Peyer's patch (tissue), 4 donors: ENCODE results near the gene CLTA.

ENCODE experiments used
- POLR2A ChIP-seq, 2 donors: fragments of 450-650 bp; IDR thresholded peaks; one replicate each; pipeline ENCODE4 v1.5.1; 2017; ENCODE audit warnings: antibody characterized with exemption in 2 of 2, mild to moderate bottlenecking in 2 of 2, moderate library complexity in 2 of 2
- TF ChIP-seq, protein P1 (sequence below), 6 experiments: fragments of 450-650 bp in 4 of 6; fragments of 200-600 bp in 2 of 6; sonication (generic) in 1 of 6; IDR thresholded peaks; one replicate each; pipeline ENCODE4 v1.5.1; 2017 to 2019; ENCODE audit warnings: antibody characterized with exemption in 6 of 6, mild to moderate bottlenecking in 3 of 6, moderate library complexity in 1 of 6

DNA sequence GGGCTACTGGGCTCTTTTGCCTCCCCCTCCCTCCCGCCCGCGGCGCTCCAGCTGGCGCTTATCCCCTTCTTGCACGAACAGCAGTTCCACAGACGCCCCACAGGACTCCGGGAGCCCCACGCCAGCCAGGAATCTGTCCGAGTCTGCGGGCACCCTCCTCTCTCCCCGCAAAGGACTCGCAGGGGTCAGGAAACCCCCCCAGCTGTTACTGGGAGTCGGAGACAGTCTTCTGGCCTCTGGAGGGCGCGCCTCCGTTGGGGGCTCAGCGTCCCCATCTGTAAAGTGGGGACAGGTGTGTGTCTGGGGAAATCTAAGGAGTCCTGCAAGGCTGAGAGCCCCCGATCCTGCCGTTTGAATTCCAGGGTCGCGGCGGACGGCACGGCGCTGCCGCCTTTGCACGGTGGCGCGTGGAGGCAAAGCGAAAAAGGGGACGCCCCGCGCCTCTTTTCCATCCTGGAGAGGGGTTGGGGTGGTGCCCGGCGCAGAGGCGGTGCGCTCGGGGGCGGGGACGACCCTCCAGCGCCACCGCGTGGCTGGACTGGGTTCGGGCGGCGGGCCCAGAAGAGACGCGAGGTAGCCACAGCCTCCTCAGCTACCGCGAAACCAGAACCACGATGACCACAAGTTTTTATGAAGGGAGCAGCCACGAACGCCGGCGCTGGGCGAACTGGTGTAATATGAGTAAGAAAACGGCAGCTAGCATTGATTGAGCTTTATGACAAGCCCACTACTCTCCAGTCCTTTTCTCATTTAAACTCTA lies 24.4 kb upstream of the CLTA start:
- TF ChIP-seq, protein P1, sequence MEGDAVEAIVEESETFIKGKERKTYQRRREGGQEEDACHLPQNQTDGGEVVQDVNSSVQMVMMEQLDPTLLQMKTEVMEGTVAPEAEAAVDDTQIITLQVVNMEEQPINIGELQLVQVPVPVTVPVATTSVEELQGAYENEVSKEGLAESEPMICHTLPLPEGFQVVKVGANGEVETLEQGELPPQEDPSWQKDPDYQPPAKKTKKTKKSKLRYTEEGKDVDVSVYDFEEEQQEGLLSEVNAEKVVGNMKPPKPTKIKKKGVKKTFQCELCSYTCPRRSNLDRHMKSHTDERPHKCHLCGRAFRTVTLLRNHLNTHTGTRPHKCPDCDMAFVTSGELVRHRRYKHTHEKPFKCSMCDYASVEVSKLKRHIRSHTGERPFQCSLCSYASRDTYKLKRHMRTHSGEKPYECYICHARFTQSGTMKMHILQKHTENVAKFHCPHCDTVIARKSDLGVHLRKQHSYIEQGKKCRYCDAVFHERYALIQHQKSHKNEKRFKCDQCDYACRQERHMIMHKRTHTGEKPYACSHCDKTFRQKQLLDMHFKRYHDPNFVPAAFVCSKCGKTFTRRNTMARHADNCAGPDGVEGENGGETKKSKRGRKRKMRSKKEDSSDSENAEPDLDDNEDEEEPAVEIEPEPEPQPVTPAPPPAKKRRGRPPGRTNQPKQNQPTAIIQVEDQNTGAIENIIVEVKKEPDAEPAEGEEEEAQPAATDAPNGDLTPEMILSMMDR (IDR thresholded peaks at IDR 0.05), result peak; percentile 85 to 97 (median 93)
- TF ChIP-seq POLR2A (IDR thresholded peaks at IDR 0.05), result no peak
